T-helper 1 cell treated with Interleukin-12 subunit alpha and Interleukin-12 subunit beta and Interleukin-4 antibody, amounts not matched to agents 30 μg/mL and 1 μg/mL, for 36 hours (primary cell): ENCODE data around the gene PCSK6.
"Not testable (repeated sequence)": the region's sequence is repeated elsewhere in the genome, so short reads cannot be mapped to it uniquely, and the experiment has no call there.

Experiments used
- H3K27ac Mint-ChIP-seq: one replicate; pipeline ENCODE4 v1.8.0; 2021; ENCODE audit warnings: mild to moderate bottlenecking, mixed read lengths
- H3K27me3 Mint-ChIP-seq: one replicate; pipeline ENCODE4 v1.8.0; 2021; ENCODE audit warnings: low read depth, mixed read lengths
- H3K36me3 Mint-ChIP-seq: one replicate; pipeline ENCODE4 v1.8.0; 2021; ENCODE audit warnings: low read depth, mixed read lengths
- H3K4me1 Mint-ChIP-seq: one replicate; pipeline ENCODE4 v1.8.0; 2021; ENCODE audit warnings: low read depth, mixed read lengths
- H3K4me3 Mint-ChIP-seq: one replicate; pipeline ENCODE4 v1.8.0; 2021; ENCODE audit warnings: mild to moderate bottlenecking, moderate library complexity, mixed read lengths
- H3K9me3 Mint-ChIP-seq: one replicate; pipeline ENCODE4 v1.8.0; 2021; ENCODE audit warnings: mixed read lengths

PCSK6 gene

GRCh38 chr15:101356512-101357172, 132.9 kb downstream of the PCSK6 start:
- not testable (repeated sequence) for H3K27ac Mint-ChIP-seq, H3K36me3 Mint-ChIP-seq, H3K4me3 Mint-ChIP-seq, H3K9me3 Mint-ChIP-seq, H3K27me3 Mint-ChIP-seq, H3K4me1 Mint-ChIP-seq

- H3K9me3 Mint-ChIP-seq, result no peaks in the 10 kb centered on the region
- no peaks in the 10 kb centered on the region for H3K36me3 Mint-ChIP-seq
- no peaks in the 10 kb centered on the region for H3K4me1 Mint-ChIP-seq
- H3K4me3 Mint-ChIP-seq, result no peak overlapping the region
- H3K27me3 Mint-ChIP-seq, result peaks cover 4% of the 10 kb centered on the region
- no peak overlapping the region for H3K27ac Mint-ChIP-seq
These were observed 133.6 kb downstream of the PCSK6 start for GRCh38 chr15:101355678-101356464.

- Mint-ChIP-seq H3K4me1 (no peaks in the 10 kb centered on the region), H3K27me3 (peaks cover 5% of the 10 kb centered on the region), H3K9me3 (no peaks in the 10 kb centered on the region), H3K27ac (no peak overlapping the region), H3K4me3 (no peak overlapping the region), H3K36me3 (no peaks in the 10 kb centered on the region)
These were observed 134.4 kb downstream of the PCSK6 start for GRCh38 chr15:101354891-101355623.

- Mint-ChIP-seq H3K27me3 (peaks cover 5% of the 10 kb centered on the region), H3K4me3 (no peak overlapping the region), H3K4me1 (no peaks in the 10 kb centered on the region), H3K9me3 (no peaks in the 10 kb centered on the region), H3K36me3 (no peaks in the 10 kb centered on the region), H3K27ac (no peak overlapping the region)
These were observed 136.3 kb downstream of the PCSK6 start for GRCh38 chr15:101353240-101353639.

- H3K27me3 Mint-ChIP-seq, result peaks cover 11% of the 10 kb centered on the region
- no peak overlapping the region for H3K27ac Mint-ChIP-seq
- no peaks in the 10 kb centered on the region for H3K4me1 Mint-ChIP-seq
- no peaks in the 10 kb centered on the region for H3K9me3 Mint-ChIP-seq
- H3K4me3 Mint-ChIP-seq, result no peak overlapping the region
- H3K36me3 Mint-ChIP-seq, result no peaks in the 10 kb centered on the region
These were observed 137.8 kb downstream of the PCSK6 start for GRCh38 chr15:101351736-101352135.

- H3K36me3 Mint-ChIP-seq, result no peaks in the 10 kb centered on the region
- H3K4me3 Mint-ChIP-seq, result no peak overlapping the region
- peaks cover 13% of the 10 kb centered on the region for H3K27me3 Mint-ChIP-seq
- no peaks in the 10 kb centered on the region for H3K9me3 Mint-ChIP-seq
- H3K4me1 Mint-ChIP-seq, result no peaks in the 10 kb centered on the region
- H3K27ac Mint-ChIP-seq, result no peak overlapping the region
These were observed 140.2 kb downstream of the PCSK6 start for GRCh38 chr15:101349047-101349951.

GRCh38 chr15:101348643-101349042, 140.9 kb downstream of the PCSK6 start:
- H3K27ac Mint-ChIP-seq, result no peak overlapping the region
- H3K27me3 Mint-ChIP-seq, result peaks cover 16% of the 10 kb centered on the region
- no peaks in the 10 kb centered on the region for H3K4me1 Mint-ChIP-seq
- no peaks in the 10 kb centered on the region for H3K36me3 Mint-ChIP-seq
- H3K9me3 Mint-ChIP-seq, result no peaks in the 10 kb centered on the region
- H3K4me3 Mint-ChIP-seq, result no peak overlapping the region

- Mint-ChIP-seq H3K27ac (no peak overlapping the region), H3K4me1 (no peaks in the 10 kb centered on the region), H3K9me3 (no peaks in the 10 kb centered on the region)
These were observed 141.5 kb downstream of the PCSK6 start for GRCh38 chr15:101348015-101348414.

GRCh38 chr15:101347454-101347853, 142.1 kb downstream of the PCSK6 start:
- no peak overlapping the region for H3K4me3 Mint-ChIP-seq
- H3K27ac Mint-ChIP-seq, result no peak overlapping the region
- peaks cover 22% of the 10 kb centered on the region for H3K27me3 Mint-ChIP-seq
- no peaks in the 10 kb centered on the region for H3K4me1 Mint-ChIP-seq
- H3K9me3 Mint-ChIP-seq, result no peaks in the 10 kb centered on the region
- H3K36me3 Mint-ChIP-seq, result no peaks in the 10 kb centered on the region

More at GRCh38 chr15:101348015-101348414, 141.5 kb downstream of the PCSK6 start:
- Mint-ChIP-seq H3K36me3 (no peaks in the 10 kb centered on the region), H3K4me3 (no peak overlapping the region), H3K27me3 (peaks cover 20% of the 10 kb centered on the region)

GRCh38 chr15:101346928-101347327, 142.6 kb downstream of the PCSK6 start:
- Mint-ChIP-seq H3K36me3 (no peaks in the 10 kb centered on the region), H3K9me3 (no peaks in the 10 kb centered on the region), H3K27me3 (peaks cover 26% of the 10 kb centered on the region), H3K27ac (no peak overlapping the region), H3K4me1 (no peaks in the 10 kb centered on the region), H3K4me3 (no peak overlapping the region)

- H3K27me3 Mint-ChIP-seq, result peaks cover 30% of the 10 kb centered on the region
These were observed 147.5 kb downstream of the PCSK6 start for GRCh38 chr15:101342056-101342455.

GRCh38 chr15:101338502-101339057, 150.9 kb downstream of the PCSK6 start:
- H3K27me3 Mint-ChIP-seq, result peaks cover 22% of the 10 kb centered on the region
- H3K9me3 Mint-ChIP-seq, result peaks cover 27% of the 10 kb centered on the region
- no peak overlapping the region for H3K27ac Mint-ChIP-seq
- H3K36me3 Mint-ChIP-seq, result peaks cover 7% of the 10 kb centered on the region
- no peak overlapping the region for H3K4me3 Mint-ChIP-seq
- H3K4me1 Mint-ChIP-seq, result peaks cover 3% of the 10 kb centered on the region

More at GRCh38 chr15:101342056-101342455, 147.5 kb downstream of the PCSK6 start:
- Mint-ChIP-seq H3K4me1 (no peaks in the 10 kb centered on the region), H3K4me3 (no peak overlapping the region), H3K27ac (no peak overlapping the region), H3K9me3 (peaks cover 4% of the 10 kb centered on the region), H3K36me3 (peaks cover 3% of the 10 kb centered on the region)

GRCh38 chr15:101337976-101338375, 151.5 kb downstream of the PCSK6 start:
- Mint-ChIP-seq H3K36me3 (peaks cover 10% of the 10 kb centered on the region), H3K27ac (no peak overlapping the region), H3K9me3 (peaks cover 33% of the 10 kb centered on the region), H3K4me1 (peaks cover 4% of the 10 kb centered on the region), H3K27me3 (peaks cover 18% of the 10 kb centered on the region), H3K4me3 (no peak overlapping the region)
